GM03348 (cell line): ENCODE results near the gene ABCD2.
"Not testable (repeated sequence)": the region's sequence is repeated elsewhere in the genome, so short reads cannot be mapped to it uniquely, and the experiment has no call there.

Source experiments
- DNase-seq: peaks from one replicate; pipeline ENCODE4 v3.0.0; 2012; ENCODE audit warnings: low spot score

ABCD2 gene

DNA sequence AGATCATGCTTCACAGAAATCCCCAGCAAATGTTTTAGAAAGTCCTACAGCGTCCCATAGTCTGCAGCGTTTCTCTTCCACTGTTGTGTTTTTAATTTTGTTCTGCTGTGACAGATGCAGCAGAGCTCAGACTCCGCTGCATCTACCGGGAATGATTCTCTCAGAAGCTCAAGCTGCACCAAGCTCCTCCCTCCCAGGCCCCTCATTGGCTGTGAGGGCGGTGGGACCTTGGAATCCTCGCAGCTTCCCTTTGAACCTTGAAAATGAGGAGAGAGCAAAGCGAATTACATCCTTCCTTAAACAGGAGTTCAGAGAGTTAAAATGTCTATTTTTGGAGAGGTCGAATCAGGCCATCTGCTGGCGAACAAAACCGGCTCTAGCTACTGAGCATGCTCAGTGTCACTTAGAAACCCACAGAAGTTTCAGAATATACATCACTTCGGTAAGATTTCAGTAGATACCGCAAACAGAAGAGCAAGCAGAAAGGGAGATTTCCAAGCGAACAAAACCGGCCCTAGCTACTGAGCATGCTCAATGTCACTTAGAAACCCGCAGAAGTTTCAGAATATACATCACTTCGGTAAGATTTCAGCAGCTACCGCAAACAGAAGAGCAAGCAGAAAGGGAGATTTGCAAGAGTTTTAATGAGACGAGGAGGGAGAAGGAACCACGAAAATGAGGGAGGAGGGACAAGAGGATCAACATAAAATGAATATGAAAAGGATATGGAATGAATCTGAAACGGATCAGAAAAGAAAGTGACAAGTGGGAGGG, at the start of gene ABCD2:
TSS of gene ABCD2 (minus strand) at position 144 of the 774 bp plus-strand sequence. CDS start 188 bp downstream, outside the sequence.
- peak; percentile 81 for DNase-seq

DNA sequence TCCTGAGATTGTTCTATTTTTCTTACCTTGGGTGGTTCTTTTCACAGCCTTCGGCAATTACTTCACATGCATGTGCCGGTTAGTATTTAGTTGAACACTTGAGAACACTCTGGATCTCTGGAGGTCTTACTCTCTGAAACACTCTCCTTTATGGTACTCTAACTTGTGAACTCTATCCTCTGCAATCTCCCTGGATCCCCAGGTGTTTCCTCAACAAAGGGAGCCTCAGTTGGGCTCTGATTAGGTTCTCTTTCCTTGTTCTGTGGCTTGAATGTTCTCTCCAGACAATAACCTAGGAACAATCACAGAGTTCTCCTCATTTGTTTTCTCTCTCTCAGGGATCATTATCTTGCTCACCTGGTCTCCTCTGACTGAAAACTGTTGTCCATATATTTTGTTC, 40.5 kb upstream of the ABCD2 start:
- no peak for DNase-seq

DNA sequence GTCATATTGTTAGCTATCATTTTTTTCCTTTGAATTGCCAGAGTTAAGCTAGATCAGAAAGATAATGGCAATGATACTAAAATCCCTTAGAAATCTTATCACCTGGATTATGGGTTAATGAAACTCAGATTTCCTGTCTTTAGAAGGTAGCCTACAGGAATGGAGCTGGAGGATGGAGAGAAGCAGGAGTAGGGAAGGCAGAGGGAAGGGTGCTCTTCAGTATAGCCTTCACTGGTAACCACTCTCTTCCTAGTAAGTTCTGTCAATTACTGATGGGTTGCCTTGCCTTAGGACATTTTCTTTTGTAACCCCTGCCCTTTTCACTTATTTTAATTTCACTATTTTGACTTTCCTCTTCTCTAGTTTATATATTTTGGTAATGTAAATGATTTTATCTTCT, 27.8 kb upstream of the ABCD2 start:
- no peak for DNase-seq

- DNase-seq, result no peak
Measured at GRCh38 chr12:39646963-39647362, 27.4 kb upstream of the ABCD2 start.

DNA sequence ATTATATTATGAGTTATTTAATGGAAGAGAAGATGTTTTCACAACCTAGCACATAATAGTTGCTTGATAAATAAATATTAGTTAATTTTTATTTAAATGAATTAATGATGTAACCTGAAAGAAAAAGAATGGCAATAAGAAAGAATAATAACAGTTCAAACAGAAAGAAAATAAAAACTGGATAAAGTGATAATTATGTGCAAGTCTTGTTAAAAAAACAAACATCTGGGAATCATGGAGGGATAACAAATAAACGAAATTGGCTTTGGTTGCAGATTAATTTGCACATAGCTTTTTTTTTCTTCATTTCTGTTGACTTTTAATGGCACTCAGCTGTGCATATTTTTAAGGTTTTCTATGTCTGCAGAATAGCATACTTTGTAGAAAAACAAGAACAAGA, 23.4 kb upstream of the ABCD2 start:
- no peak for DNase-seq

DNA sequence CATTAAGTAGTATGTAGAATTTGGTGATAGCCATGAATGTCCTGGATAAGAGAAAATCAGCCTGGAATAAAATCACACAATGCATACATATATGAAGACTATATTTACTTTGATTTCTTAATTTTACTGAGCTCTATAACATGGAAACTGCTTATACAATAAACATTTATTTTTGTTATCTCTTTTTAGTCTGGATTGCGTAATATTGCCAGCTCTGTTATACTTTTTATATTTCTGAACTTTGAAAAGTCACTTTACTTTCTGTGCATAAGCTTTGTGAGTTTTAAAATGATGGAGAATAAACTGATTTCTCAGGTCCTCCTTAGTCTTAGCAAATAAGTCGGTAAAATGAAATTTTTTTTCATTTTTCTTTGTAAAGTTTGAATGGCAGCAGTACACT, 19.2 kb upstream of the ABCD2 start:
- DNase-seq, result no peak

DNA sequence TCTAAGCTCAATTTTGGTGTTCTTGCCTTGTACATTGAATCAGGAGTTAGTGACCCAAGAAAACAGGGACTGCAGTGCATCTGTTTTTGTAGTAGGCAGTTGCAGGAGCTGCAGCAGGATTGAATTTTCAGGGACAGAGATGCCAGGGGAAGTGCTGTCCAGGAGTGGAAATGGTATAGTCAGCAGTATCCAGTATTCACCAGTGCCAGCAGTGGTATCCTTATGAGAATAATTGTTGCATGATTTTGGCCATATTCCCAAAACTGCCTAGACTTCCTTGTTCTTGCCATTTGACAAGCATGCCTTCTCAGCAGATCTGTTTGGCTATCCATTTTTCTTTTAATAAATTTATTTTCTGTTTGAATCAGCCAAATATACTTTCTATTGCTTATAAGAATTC, 18.6 kb upstream of the ABCD2 start:
- no peak for DNase-seq

GRCh38 chr12:39632670-39633069, 13.1 kb upstream of the ABCD2 start:
- no peak for DNase-seq

GRCh38 chr12:39628836-39629235, 9.2 kb upstream of the ABCD2 start:
- DNase-seq, result no peak

- DNase-seq, result no peak
Measured at GRCh38 chr12:39627914-39628313, 8.3 kb upstream of the ABCD2 start.

DNA sequence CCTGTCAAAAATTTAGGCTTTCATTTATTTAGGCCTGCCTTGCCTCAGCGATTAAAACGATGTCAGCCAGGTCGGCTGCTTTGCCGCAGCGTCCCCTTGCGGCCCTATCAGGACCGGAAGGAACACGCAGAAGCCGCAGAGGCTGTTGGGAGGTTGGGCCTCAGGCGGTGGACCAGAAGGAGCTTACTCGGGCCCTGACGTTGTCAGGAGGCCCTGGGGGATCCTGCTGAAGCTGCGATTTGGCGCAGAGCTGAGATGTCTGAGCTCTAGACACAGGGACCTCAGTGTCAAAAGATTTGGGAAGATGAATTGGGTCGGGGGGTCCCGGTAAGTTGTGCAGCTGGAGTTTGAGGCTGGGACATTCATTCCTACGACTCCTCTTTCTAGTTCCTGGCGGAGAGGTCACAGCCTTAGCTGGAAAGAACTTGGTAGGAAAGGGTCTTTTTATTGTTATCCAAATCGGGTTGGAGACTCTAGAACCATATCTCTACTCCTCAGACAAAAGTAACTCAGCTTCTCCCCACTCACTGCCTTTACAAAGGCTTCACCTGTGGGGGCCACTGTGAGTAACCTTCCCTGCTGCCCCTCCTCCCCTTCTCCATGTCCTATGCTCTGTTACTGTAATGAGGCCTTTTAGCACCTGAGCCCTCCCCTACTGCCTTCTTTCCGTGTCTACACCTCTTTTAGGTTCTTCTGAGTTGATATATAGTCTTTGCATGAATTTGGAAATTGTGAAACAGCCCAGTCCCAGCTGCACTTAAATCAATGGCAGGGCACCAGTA, 6.6 kb upstream of the ABCD2 start:
- no peak for DNase-seq

- no peak for DNase-seq
Measured at GRCh38 chr12:39623919-39624318, 4.3 kb upstream of the ABCD2 start.

DNA sequence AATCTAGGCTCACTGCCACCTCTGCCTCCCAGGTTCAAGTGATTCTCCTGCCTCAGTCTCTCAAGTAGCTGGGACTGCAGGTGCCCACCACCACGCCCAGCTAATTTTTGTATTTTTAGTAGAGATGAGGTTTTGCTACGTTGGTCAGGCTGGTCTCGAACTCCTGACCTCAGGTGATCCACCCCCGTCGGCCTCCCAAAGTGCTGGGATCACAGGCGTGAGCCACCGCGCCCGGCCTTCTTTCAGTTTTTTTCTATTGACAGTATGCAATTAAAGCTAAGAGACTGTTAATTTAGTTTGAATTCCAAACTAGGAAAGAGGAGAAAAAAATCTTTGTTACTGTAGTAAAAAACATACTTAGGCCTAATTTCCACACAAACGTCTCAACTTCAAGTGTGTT, 3.6 kb upstream of the ABCD2 start:
- DNase-seq, result not testable (repeated sequence)

DNA sequence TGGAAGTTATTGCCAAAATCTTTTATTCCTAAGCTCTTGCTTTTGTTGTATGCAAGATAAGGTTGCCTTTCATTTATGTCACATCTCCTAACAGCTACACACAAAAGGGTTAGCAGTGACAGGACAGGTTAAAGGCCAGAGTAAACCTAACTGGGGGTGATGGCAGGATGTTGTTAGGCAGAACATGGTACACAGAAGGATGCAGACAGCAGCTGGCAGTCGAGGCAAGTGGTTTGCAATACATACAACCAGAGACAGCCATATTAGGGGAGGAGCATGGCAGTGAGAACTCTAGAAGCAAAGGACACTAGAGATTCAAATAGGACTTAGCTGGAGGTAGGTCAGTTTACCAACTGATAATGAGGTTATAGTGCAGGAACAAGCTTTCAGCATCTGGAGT, 2.7 kb upstream of the ABCD2 start:
- DNase-seq, result no peak

DNA sequence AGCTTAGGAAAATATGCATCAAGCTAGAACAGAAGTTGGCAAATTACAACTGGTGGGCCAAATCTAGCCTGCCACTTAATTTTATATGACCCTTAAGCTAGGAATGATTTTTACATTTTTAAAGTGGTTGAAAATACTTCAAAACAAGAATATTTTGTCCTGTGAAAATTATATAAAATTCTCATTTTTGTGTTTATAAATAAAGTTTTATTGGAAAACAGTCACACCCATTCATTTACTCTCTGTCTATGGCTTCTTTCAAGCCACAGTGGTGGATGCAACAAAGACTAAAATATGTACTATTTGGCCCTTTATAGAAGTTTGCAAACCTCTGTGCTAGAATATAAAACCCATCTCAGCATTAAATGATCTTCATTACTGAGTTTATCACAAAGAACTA, 2.1 kb upstream of the ABCD2 start:
- DNase-seq, result no peak

GRCh38 chr12:39620659-39621658, 1.4 kb upstream of the ABCD2 start:
- DNase-seq, result no peak

GRCh38 chr12:39619316-39619659, 315 bp downstream of the ABCD2 start:
- DNase-seq, result no peak

DNA sequence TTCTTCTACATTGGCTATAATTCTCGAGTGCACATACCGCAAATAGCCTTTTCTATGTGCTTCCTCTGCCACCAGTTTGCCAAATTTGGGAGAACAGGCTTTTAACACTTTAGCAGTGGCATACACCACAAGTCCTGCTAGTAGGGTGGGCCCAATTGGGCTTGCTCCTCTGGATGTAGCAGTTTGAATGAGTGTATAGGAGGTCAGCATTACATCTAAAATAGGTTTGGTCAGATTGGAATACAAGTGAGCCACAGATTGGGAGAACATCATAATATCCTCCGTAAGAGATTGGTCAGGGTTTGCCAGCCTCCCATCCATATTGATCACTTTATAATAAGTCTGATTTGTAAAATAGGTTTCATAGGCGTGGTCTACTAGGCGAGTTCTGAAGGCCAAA, 902 bp downstream of the ABCD2 start:
- DNase-seq, result no peak

DNA sequence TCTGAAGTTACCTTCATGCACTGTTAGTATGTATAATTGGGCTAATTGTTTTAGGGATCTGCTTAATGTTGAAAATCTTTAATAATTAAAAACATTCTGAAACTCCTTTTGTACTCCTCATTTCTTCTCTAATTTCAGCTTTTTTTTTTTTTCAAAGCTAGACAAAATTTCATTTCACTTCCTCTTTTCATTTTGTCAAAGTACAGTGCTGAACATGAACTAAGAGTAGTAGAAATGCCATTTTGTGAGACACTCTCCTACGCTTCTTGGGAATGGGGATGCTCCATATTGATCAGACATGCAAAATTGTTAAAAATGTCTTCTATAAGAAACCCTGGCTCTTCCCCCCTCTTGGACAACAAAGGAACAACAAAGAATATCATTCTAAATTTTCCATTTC, 1.7 kb downstream of the ABCD2 start:
- no peak for DNase-seq

- no peak for DNase-seq
Measured at GRCh38 chr12:39616666-39617065, 2.9 kb downstream of the ABCD2 start.

DNA sequence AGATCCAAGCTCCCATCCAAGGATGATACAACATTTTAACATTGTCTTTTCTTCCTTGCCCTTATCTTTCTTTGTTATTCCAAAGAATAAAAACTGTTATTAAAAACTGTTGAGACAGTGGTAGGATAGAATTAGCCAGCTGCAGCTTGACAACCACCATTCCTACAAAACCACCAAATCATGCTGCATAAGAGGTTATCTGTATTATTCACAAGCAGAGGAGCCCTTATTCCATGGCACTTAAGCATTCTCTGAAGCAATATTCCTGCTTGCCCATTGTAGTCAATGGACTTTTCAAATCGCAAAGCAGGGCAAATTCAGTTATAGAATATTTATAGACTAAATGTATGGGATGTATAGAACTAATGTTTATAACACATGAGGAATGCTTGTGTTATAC, 3.4 kb downstream of the ABCD2 start:
- DNase-seq, result no peak

DNA sequence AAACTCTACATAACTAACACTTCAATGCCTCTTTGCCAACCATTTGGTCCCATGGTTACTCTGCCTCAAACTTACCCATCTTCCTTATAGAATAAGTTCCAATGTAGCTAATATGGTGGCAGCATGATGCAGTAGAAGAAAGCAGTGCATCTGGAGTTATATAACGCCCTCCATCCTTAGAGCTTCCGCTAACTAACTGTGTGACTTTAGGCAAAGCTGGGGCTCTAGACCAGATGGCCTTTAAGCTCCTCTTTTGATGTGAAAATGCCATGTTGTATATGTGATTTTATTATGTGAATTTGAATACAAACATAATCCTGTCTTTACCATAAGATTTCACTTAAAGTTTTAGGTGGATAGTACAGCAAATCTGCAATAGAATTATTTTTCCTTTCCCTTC, 6.1 kb downstream of the ABCD2 start:
- DNase-seq, result no peak
